ENCODE data around the gene PINLYP.
"Not testable (repeated sequence)": the region's sequence is repeated elsewhere in the genome, so short reads cannot be mapped to it uniquely, and the experiment has no call there.

PINLYP gene

DNA sequence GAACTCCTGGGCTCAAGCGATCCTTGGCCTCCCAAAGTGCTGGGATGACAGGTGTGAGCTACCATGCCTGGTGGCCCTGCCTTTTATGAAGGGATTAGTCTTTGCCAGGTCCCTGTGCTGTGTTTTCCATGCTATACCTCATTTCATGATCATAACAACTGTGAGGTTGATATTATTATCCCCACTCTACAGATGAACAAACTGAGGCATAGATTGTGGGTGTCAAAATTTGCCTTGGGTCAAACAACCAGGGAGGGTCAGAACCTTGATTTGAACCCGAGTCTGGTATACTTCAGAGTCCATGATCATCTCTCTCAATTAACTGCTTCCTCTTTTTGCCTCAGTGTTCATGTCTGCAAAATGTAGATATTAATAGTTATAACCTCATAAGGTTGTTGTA is 6.9 kb downstream of the PINLYP start:
- no peak for DNase-seq (ENCODE audit: low read depth)

DNA sequence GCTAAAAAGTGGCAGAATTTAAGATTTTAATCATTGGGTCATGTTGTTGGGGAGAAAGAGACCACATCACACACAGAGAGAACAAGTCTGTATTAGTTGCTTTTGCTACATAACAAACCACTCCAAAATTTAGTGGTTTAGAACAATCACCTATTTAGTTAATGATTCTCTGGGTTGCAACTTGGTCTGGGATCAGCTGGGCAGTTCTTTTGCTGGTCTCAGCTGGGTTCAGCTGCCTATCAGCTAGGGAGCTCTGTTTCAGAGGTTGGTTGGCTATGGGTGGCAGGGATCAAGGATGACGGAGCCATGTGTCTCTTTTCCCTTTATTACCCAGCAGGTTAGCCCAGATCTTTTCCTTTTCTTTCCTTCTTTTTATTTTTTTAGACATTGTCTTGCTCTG is 8.9 kb downstream of the PINLYP start:
- DNase-seq (ENCODE audit: low read depth), result no peak

- no peak for DNase-seq (ENCODE audit: low read depth)
Observed at GRCh38 chr19:43586346-43586745, 10.7 kb downstream of the PINLYP start.

GRCh38 chr19:43587029-43587428 is 11.4 kb downstream of the PINLYP start:
- DNase-seq (ENCODE audit: low read depth), result not testable (repeated sequence)

DNA sequence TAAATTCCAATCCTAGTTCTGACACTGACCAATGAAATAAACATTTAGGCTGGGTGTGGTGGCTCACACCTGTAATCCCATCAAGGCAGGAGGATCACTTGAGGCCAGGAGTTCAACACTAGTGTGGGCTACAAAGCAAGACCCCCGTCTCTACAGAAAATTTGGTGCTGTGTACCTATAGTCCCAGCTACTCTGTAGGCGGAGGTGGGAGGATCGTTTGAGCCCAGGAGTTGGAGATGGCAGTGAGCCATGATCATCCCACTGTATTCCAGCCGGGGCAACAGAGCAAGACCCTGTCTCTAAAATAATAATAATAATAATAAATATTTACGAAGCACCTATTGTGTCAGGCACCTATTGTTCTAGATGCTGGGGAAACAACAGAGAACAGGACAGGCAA is 13.7 kb downstream of the PINLYP start:
- DNase-seq (ENCODE audit: low read depth), result no peak

- no peak for DNase-seq (ENCODE audit: low read depth)
Observed at GRCh38 chr19:43589678-43590077, 14.1 kb downstream of the PINLYP start.

- DNase-seq (ENCODE audit: low read depth), result no peak
Observed at GRCh38 chr19:43591904-43592772, 16.5 kb downstream of the PINLYP start.

GRCh38 chr19:43592800-43593350 is 17.3 kb downstream of the PINLYP start:
- no peak for DNase-seq (ENCODE audit: low read depth)

DNA sequence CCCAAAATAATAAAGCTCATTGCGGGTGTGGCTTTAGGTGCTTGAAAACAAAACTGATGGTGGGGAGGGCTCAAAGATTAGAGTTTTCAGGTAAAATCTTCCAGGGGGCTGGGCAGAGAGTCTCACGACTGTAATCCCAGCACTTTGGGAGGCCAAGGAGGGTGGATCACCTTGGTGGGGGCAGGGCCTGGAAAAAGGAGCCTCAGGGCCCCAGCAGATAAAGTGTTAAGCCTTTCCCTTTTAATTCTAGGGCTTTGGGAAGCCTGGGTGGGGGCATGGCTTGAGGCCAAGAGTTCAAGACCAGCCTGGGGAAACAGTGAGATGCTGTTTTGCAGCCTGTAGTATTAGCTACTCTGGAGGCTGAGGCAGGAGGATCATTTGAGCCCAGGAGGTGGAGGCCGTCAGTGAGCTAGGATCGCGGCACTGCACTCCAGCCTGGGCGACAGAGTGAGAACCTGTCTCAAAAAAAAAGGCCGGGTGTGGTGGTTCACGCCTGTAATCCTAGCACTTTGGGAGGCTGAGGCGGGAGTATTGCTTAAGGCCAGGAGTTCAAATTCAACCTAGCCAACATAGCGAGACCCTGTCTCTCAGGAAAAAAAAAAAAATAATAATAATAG is 18.6 kb downstream of the PINLYP start:
- no peak for DNase-seq (ENCODE audit: low read depth)

- DNase-seq (ENCODE audit: low read depth), result no peak
Observed at GRCh38 chr19:43594710-43595604, 19.4 kb downstream of the PINLYP start.

GRCh38 chr19:43595605-43595998 is 20.0 kb downstream of the PINLYP start:
- no peak for DNase-seq (ENCODE audit: low read depth)

DNA sequence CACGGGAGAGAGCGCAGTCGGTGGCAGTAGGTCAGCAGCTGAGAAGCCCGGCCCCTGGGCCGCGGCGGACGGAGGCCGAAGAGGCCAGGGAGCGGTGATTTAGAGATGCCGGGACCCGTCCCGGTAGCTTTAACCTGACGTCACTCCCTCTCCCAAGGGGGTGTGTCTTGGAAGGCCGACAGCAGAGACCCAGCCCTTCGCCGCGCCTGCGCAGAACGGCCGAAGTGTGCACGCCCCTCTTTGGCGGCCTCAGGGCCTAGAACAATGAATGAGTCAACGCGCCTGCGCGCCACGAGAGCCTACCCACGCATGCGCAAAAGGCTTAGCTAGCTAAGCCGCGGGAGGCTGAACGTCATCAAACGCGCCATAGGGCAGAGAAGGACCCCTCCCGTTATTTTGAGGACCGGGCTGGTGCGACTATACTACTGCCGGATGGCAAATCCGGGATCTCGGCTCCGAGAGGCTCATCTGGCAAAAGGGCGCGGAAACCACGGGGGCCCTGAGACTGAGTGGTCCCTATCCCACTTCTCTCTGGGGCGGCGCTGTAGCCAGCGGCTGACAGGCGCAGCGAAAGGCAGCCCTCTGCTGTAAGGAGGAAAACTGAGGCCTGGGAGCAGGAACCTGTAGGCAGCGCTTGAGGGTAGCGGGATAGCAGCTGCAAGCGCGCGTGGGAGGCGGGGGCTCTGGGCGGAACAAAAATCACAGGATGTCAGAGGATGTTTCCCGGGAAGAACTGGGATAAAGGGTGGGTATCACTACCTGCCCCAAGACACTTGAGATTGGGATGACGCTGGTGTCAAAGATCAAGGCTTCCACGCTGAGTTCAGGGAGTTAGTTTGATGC is 20.6 kb downstream of the PINLYP start, which contains the start of the genes IRGQ and ZNF576:
TSS of gene IRGQ (minus strand) at position 136 of the 843 bp plus-strand sequence. CDS start 796 bp downstream, outside the sequence.
TSS of gene ZNF576 (plus strand) at position 597 of the 843 bp plus-strand sequence. CDS start 514 bp downstream, outside the sequence.
- DNase-seq (ENCODE audit: low read depth), result peak; percentile 98

DNA sequence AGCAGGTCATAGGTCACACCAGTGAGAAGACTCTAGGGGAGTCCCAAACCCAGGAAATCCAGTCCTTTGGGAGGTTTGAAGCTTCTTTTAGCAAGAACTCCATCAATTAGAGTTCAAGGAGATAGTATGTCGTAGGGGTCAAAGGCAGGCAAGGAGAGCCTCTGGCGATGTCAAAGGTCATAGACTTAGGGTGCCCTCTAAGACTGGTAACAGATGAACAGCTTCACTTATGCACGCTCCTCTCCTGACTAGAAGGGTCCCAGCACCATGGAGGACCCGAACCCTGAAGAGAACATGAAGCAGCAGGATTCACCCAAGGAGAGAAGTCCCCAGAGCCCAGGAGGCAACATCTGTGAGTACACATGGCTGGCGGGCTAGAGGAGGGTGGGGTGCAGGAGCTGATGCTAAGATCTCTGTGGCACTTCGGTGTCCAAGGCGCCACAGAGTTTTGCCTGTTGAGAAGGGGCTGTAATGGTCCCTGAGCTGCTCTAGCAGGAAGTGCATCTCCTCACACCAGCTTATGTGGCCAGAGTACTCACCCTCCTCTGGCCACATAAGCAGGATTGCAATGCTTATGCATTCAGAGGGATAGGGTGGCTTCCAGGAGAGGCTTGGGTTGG is 21.4 kb downstream of the PINLYP start:
- no peak for DNase-seq (ENCODE audit: low read depth)

- DNase-seq (ENCODE audit: low read depth), result no peak
Observed at GRCh38 chr19:43597876-43598275, 22.3 kb downstream of the PINLYP start.

- no peak for DNase-seq (ENCODE audit: low read depth)
Observed at GRCh38 chr19:43598445-43599240, 23.0 kb downstream of the PINLYP start.

DNA sequence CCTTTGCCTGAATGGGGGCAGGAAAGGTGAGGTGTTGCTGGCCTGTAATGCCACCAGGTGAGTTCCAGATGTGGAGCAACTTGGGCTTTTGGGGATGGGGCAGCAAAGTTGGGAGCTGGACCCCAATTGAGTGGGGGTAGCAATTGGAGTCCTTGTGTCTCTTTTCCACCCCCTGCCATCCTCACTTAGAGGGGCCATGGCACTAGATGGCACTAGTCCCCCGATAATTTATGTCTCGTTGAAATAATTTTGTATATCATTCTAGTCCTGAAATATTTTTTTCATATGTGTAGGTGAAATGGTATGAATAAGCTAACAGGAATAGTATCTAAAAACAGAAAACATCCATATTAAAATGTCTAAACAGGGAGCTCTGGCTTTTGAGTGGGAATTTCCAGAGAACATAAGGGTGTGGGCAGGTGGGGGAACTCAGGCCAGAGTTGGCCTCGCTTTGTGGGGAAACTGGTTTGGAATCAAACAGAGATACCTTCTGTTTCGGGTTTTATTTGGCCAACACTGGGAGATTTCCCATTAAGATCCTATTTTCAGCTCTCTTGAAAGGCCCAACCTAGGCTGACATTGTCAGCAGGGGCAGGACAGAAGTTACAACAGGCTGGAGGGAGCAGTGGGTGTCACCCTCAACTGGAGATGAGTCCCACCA is 24.2 kb downstream of the PINLYP start:
- no peak for DNase-seq (ENCODE audit: low read depth)

GRCh38 chr19:43600326-43600725 is 24.7 kb downstream of the PINLYP start:
- not testable (repeated sequence) for DNase-seq (ENCODE audit: low read depth)

DNA sequence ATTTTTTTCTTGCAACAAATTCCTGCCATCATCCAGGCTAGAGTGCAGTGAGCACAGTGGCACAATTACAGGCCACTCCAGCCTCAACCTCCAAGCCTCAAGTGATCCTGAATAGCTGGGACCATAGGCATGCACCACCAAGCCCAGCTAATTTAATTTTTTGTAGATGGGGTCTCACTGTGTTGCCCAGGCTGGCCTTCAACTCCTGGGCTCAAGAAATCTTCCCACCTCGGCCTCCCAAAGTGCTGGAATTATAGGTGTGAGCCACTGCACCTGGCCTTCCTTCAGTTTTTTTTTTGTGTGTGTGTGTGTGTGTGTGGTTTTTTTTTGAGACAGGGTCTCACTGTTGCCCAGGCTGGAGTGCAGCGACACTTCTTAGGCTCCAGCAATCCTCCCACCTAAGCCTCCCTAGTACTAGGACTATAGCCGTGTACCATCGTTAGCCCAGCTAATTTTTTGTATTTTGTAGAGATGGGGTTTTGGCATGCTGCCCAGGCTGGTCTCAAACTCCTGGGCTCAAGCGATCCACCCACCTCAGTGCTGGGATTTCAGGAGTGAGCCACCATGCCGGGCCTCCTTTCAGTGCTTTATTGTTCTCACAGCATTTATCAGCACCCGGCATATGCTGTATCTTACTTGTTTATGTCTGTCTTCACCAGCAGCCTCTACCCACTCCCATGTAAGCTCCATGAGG is 30.4 kb downstream of the PINLYP start:
- no peak for DNase-seq (ENCODE audit: low read depth)
